Thyroid gland (tissue), 4 donors: ENCODE results near the gene KRT39. TPM values are rescaled to one million over a fixed set of nuclear protein-coding genes. Genes with fewer than 3 reads are reported as not detected.

Experiments used
- DNase-seq, 2 donors: peaks; one replicate each; pipeline ENCODE4 v3.0.0-alpha.2; 2019
- H3K27ac ChIP-seq, 3 donors: fragments of 200-600 bp; sonication (generic); 1 replicate in 2 of 3; 2 replicates in 1 of 3; pipeline ENCODE4 v1.5.1; 2016 to 2019; ENCODE audit warnings: mild to moderate bottlenecking in 1 of 3, moderate library complexity in 1 of 3
- H3K27me3 ChIP-seq: fragments of 200-600 bp; sonication (generic); one replicate; pipeline ENCODE4 v1.5.1; 2019
- H3K36me3 ChIP-seq, 2 donors: fragments of 200-600 bp; sonication (generic); one replicate each; pipeline ENCODE4 v1.5.1; 2016 to 2019
- H3K4me1 ChIP-seq, 2 donors: fragments of 200-600 bp; sonication (generic); one replicate each; pipeline ENCODE4 v1.5.1; 2017 to 2019
- H3K4me3 ChIP-seq, 3 donors: fragments of 200-600 bp; sonication (generic); replicated peaks in 1 of 3; 1 replicate in 2 of 3; 2 replicates in 1 of 3; pipeline ENCODE4 v1.5.1; 2016; ENCODE audit warnings: mild to moderate bottlenecking in 1 of 3
- H3K9me3 ChIP-seq: fragments of 200-600 bp; sonication (generic); one replicate; pipeline ENCODE4 v1.5.1; 2017
- POLR2A ChIP-seq, 2 donors: fragments of 450-650 bp; IDR thresholded peaks; one replicate each; pipeline ENCODE4 v1.6.1; 2017; ENCODE audit warnings: antibody characterized with exemption in 2 of 2, mild to moderate bottlenecking in 2 of 2, moderate library complexity in 1 of 2
- WGBS, 2 donors: methylation state at CpG; one replicate each; pipeline ENCODE4 v1.1.5; 2017; 5-methylcytosine and 5-hydroxymethylcytosine counted together
- intact Hi-C: fragments of 100-400 bp; cut with DNase I; formaldehyde crosslinking; loops from one replicate; pipeline ENCODE4 v1.15.1; 2023
- total RNA-seq, 4 donors: library from RNA; depleted of rRNA; stranded (reverse); fragments of >200 nt; gene quantifications; one replicate each; pipeline ENCODE4 v1.2.3, GENCODE V29; 2016
- TF ChIP-seq, protein P1 (sequence below), 6 experiments: fragments of 200-600 bp in 3 of 6; fragments of 450-650 bp in 3 of 6; sonication (generic) in 3 of 6; IDR thresholded peaks; one replicate each; pipeline ENCODE4 v1.5.1; 2016 to 2019; ENCODE audit warnings: antibody characterized with exemption in 6 of 6, mild to moderate bottlenecking in 2 of 6, inconsistent platforms in 1 of 6, moderate library complexity in 1 of 6

KRT39 gene
- total RNA-seq, 4 donors from 2014 or later: not detected

DNA sequence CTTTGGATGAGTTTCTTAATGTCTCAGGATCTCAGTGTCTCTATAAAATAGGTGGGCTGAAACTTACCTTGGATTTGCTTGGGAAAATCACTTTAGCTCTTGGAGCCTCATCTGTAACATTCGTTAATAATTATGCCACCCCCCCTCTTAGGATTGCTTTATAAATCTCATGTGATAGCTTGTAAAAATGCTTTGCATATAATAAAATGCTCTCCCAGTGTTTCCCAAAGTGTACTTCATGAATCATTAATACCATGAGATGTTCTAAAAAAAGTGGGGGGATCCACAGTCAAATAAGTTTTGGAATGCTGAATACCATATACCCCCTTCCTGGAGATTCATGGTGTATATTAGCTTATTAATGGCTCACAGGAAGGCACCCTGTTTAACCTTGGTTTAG is 5.2 kb downstream of the KRT39 start:
- TF ChIP-seq, protein P1, sequence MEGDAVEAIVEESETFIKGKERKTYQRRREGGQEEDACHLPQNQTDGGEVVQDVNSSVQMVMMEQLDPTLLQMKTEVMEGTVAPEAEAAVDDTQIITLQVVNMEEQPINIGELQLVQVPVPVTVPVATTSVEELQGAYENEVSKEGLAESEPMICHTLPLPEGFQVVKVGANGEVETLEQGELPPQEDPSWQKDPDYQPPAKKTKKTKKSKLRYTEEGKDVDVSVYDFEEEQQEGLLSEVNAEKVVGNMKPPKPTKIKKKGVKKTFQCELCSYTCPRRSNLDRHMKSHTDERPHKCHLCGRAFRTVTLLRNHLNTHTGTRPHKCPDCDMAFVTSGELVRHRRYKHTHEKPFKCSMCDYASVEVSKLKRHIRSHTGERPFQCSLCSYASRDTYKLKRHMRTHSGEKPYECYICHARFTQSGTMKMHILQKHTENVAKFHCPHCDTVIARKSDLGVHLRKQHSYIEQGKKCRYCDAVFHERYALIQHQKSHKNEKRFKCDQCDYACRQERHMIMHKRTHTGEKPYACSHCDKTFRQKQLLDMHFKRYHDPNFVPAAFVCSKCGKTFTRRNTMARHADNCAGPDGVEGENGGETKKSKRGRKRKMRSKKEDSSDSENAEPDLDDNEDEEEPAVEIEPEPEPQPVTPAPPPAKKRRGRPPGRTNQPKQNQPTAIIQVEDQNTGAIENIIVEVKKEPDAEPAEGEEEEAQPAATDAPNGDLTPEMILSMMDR (IDR thresholded peaks at IDR 0.05): no peak
- TF ChIP-seq POLR2A (IDR thresholded peaks at IDR 0.05): no peak
- no peak for DNase-seq
- Histone ChIP-seq H3K9me3 (no peaks in the 10 kb centered on the region), H3K27ac (no peak overlapping the region), H3K36me3 (no peaks in the 10 kb centered on the region), H3K4me1 (no peaks in the 10 kb centered on the region), H3K4me3 (no peak overlapping the region), H3K27me3 (no peaks in the 10 kb centered on the region)
- 93 to 98% methylated on average over 1 of the region's 1 CpG for WGBS, 2 donors
- intact Hi-C loops: no loop called here

DNA sequence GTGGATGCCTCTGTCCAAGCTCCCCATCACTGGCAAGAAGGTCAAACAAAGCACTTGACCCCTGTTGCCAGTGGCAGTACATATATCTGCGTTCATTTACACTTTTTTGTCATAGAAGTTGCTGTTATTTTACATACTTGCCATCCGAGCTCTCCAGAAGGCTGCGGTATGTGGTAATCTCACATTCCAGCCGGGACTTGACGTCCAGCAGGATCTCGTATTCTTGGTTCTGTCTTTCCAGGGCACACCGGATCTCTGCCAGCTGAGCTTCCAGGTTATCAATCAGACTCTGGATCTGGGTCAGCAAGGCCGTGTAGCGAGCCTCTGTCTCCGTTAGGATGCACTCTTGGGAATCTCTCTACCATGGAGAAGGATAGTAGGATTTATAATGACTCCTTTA is 6.6 kb downstream of the KRT39 start:
- no peak for DNase-seq
- Histone ChIP-seq H3K27ac (no peak overlapping the region), H3K4me3 (no peak overlapping the region), H3K4me1 (no peaks in the 10 kb centered on the region), H3K36me3 (no peaks in the 10 kb centered on the region), H3K9me3 (no peaks in the 10 kb centered on the region), H3K27me3 (no peaks in the 10 kb centered on the region)
- TF ChIP-seq, protein P1 (IDR thresholded peaks at IDR 0.05): no peak
- TF ChIP-seq POLR2A (IDR thresholded peaks at IDR 0.05): no peak
- WGBS, 2 donors: 61 to 64% methylated on average over 10 of the region's 10 CpGs
- intact Hi-C loops: no loop called here

DNA sequence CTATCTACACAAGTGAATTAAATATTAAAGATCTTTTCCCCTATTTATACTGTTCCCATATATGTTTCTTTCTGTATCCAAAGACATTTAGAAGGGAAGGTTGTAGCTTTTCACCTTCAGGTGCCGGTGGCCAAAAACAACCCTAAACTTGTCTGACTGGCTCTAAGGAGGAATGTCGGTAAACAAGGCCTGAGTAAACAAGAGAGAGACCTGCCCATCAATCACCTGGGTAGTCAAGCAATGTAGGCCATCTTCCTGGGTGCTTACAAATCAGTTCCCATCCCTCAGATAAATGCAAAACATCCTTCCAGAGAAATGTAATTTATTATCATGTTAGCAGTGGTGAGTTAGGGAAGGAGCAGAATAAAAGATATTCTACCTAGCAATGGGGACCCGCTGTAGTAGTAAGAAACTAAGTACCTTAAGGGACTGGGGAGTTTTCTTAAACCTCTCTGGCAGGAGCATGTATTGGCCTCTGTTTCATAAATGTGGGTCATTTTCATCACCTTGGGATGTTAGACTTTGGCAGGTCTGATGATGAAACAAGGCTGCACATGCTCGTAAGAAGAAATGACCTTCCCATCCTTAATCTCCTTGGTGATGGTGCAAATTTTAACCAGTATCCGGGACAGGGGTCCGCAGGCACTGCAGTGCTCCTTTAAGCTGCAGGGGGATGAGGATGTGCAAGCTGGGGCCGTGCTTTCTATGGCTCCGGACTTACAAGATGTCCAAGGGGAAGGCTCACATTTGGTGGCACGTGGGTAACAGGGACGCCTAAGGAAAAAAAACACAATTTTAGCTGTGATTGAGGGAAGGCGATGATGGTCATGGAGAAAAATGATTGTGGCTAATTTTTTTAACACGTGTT is 8.4 kb downstream of the KRT39 start:
- intact Hi-C loops: no loop called here
- no peak for DNase-seq

DNA sequence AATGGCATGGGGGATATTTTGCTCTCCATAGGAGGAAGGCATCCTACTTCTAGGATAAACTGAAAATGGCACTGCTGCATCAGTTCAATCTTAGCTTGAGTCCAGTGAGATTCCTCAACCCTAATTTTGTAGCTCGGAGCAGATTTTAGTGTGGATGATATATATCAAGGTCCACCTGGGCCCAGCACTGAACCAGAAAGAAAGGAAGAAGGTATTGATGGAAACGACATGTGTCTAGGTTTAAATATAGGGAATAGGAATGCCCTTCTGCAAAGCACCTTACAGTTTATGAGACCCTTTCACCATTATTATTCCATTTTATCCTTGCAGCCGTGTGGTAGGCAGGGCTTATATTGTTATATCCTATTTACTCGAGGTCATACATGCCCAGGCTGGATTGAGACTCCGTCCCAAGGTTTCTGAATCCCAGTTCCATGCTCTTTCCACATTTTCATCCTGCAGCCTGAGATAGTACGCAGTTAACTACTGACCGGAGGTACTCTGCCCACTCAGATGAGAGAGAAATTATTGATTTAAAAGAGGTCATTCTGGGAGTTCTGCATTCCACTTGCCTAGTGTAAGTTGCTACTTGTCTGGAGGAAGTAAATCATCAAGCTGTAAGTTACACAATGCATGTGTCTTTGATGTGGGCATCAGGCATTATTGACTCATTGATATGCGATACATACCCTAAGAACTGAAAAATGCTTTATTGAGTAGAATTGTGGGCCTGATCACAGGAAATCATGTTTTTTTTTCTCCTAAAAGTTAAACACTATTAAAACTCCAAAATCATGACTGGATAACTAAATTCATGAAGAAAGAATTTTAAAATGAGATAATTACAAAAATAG is 10.1 kb downstream of the KRT39 start:
- Histone ChIP-seq H3K36me3 (no peaks in the 10 kb centered on the region), H3K9me3 (no peaks in the 10 kb centered on the region), H3K4me1 (no peaks in the 10 kb centered on the region), H3K4me3 (no peak overlapping the region), H3K27me3 (no peaks in the 10 kb centered on the region), H3K27ac (no peak overlapping the region)
- no peak for DNase-seq
- TF ChIP-seq, protein P1 (IDR thresholded peaks at IDR 0.05): no peak
- TF ChIP-seq POLR2A (IDR thresholded peaks at IDR 0.05): no peak
- 81 to 84% methylated on average over 8 of the region's 8 CpGs for WGBS, 2 donors
- intact Hi-C loops: no loop called here

More for the DNA sequence above, 8.4 kb downstream of the KRT39 start:
- H3K9me3 ChIP-seq: no peaks in the 10 kb centered on the region
- no peaks in the 10 kb centered on the region for H3K4me1 ChIP-seq
- H3K4me3 ChIP-seq: no peak overlapping the region
- 70 to 73% methylated on average over 12 of the region's 12 CpGs for WGBS, 2 donors
- no peaks in the 10 kb centered on the region for H3K36me3 ChIP-seq
- no peak overlapping the region for H3K27ac ChIP-seq
- TF ChIP-seq, protein P1 (IDR thresholded peaks at IDR 0.05): no peak
- no peak for TF ChIP-seq POLR2A (IDR thresholded peaks at IDR 0.05)
- no peaks in the 10 kb centered on the region for H3K27me3 ChIP-seq

DNA sequence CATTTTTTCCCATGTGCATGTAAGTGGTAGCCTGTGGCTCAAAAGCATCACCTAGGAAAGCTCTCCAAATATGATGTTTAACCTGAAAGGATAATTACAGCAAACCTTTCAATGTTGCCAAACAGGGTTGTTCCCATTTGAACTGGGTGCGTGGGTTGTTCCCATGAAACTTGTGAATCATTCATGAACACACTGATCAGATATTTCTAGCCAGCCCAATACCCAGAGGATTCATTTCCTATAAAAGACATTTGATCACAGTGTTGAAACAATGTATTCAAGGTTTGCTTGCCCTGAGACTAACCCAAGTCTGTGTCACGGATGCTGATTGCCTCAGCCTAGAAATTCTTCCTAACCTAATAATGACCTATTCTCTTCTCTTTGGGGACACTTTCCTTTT is 12.9 kb downstream of the KRT39 start:
- no peak overlapping the region for H3K4me3 ChIP-seq
- no peaks in the 10 kb centered on the region for H3K36me3 ChIP-seq
- WGBS, 2 donors: 76 to 92% methylated on average over 2 of the region's 2 CpGs
- no peaks in the 10 kb centered on the region for H3K9me3 ChIP-seq
- no peak for TF ChIP-seq POLR2A (IDR thresholded peaks at IDR 0.05)
- TF ChIP-seq, protein P1 (IDR thresholded peaks at IDR 0.05): no peak
- H3K4me1 ChIP-seq: no peaks in the 10 kb centered on the region
- H3K27me3 ChIP-seq: no peaks in the 10 kb centered on the region
- DNase-seq: no peak
- intact Hi-C loops: no loop called here
- no peak overlapping the region for H3K27ac ChIP-seq
